ENCODE results near the gene AP3M1. TPM values are rescaled to one million over a fixed set of nuclear protein-coding genes. Genes with fewer than 3 reads are reported as not detected.
A peak's percentile ranks its signal among the peaks of the same experiment; 100 is the strongest.

Gene AP3M1
- total and polyA plus RNA-seq, 5 experiments from 2014 or later, result 24.7 to 40.2 (median 36.0) TPM

GRCh38 chr10:74084955-74085354 is 65.7 kb downstream of the AP3M1 start:
- no peak overlapping the region for H3K27ac Mint-ChIP-seq
- H3K27me3 Mint-ChIP-seq, result no peaks in the 10 kb centered on the region
- no peak overlapping the region for H3K4me3 Mint-ChIP-seq
- no peak for DNase-seq
- no peak for ATAC-seq
- peaks cover 0 to 37% (median 7%) of the 10 kb centered on the region in 3 donors for H3K36me3 Mint-ChIP-seq
- POLR2A ChIA-PET, result no interaction called here
- no peaks in the 10 kb centered on the region for H3K9me3 Mint-ChIP-seq
- peaks cover 1 to 14% (median 4%) of the 10 kb centered on the region in 4 donors for H3K4me1 Mint-ChIP-seq

GRCh38 chr10:74083304-74083703 is 67.3 kb downstream of the AP3M1 start:
- no peak for DNase-seq
- no peak overlapping the region for H3K27ac Mint-ChIP-seq
- POLR2A ChIA-PET, result no interaction called here
- H3K9me3 Mint-ChIP-seq, result no peaks in the 10 kb centered on the region
- no peak overlapping the region for H3K4me3 Mint-ChIP-seq
- ATAC-seq, result no peak
- H3K4me1 Mint-ChIP-seq, result peaks cover 2 to 31% (median 9%) of the 10 kb centered on the region in 4 donors
- H3K36me3 Mint-ChIP-seq, result peaks cover 0 to 26% (median 7%) of the 10 kb centered on the region in 3 donors
- no peaks in the 10 kb centered on the region for H3K27me3 Mint-ChIP-seq

GRCh38 chr10:74081941-74082718 is 68.5 kb downstream of the AP3M1 start:
- Mint-ChIP-seq H3K4me3 (no peak overlapping the region), H3K27me3 (no peaks in the 10 kb centered on the region), H3K4me1 (peaks cover 2 to 42% (median 12%) of the 10 kb centered on the region in 4 donors), H3K36me3 (peaks cover 0 to 27% (median 7%) of the 10 kb centered on the region in 3 donors), H3K9me3 (no peaks in the 10 kb centered on the region), H3K27ac (peak overlapping the region in 1 of 10 donors; percentile 41)
- POLR2A ChIA-PET, result interaction anchor here (0.6 to 1.2 kb wide), 2 partner anchors 20 to 152 kb away, joined by 3 to 4 read pairs; no protein-coding TSS in a partner anchor
- ATAC-seq, result no peak
- DNase-seq, result no peak

- DNase-seq (peak in 7 of 10 donors; percentile 6 to 46 (median 27)), ATAC-seq (peak; percentile 42 to 54)
- Mint-ChIP-seq H3K36me3 (peaks cover 0 to 31% (median 7%) of the 10 kb centered on the region in 3 donors), H3K4me1 (peaks cover 2 to 48% (median 12%) of the 10 kb centered on the region in 4 donors), H3K9me3 (no peaks in the 10 kb centered on the region), H3K27me3 (no peaks in the 10 kb centered on the region), H3K4me3 (no peak overlapping the region), H3K27ac (peak overlapping the region in 2 of 10 donors; percentile 16 to 17)
- POLR2A ChIA-PET, result interaction anchor here (1.2 kb wide), 1 partner anchor 153 kb away, joined by 4 read pairs; no protein-coding TSS in a partner anchor
These were observed 69.3 kb downstream of the AP3M1 start for GRCh38 chr10:74081192-74081803.

- no peaks in the 10 kb centered on the region for H3K27me3 Mint-ChIP-seq
- DNase-seq, result no peak
- peak overlapping the region in 1 of 10 donors; percentile 27 for H3K27ac Mint-ChIP-seq
- peaks cover 0 to 33% (median 10%) of the 10 kb centered on the region in 3 donors for H3K36me3 Mint-ChIP-seq
- H3K4me3 Mint-ChIP-seq, result no peak overlapping the region
- POLR2A ChIA-PET, result no interaction called here
- ATAC-seq, result no peak
- peaks cover 2 to 50% (median 12%) of the 10 kb centered on the region in 4 donors for H3K4me1 Mint-ChIP-seq
- no peaks in the 10 kb centered on the region for H3K9me3 Mint-ChIP-seq
These were observed 70.6 kb downstream of the AP3M1 start for GRCh38 chr10:74079936-74080590.

- ATAC-seq (no peak), DNase-seq (no peak)
- no peak overlapping the region for H3K4me3 Mint-ChIP-seq
- H3K9me3 Mint-ChIP-seq, result no peaks in the 10 kb centered on the region
- peaks cover 0 to 34% (median 14%) of the 10 kb centered on the region in 3 donors for H3K36me3 Mint-ChIP-seq
- peaks cover 2 to 47% (median 12%) of the 10 kb centered on the region in 4 donors for H3K4me1 Mint-ChIP-seq
- POLR2A ChIA-PET, result no interaction called here
- H3K27me3 Mint-ChIP-seq, result no peaks in the 10 kb centered on the region
- H3K27ac Mint-ChIP-seq, result peak overlapping the region in 3 of 10 donors; percentile 17 to 63 (median 50)
These were observed 71.3 kb downstream of the AP3M1 start for GRCh38 chr10:74079028-74079935.

- Mint-ChIP-seq H3K4me3 (no peak overlapping the region), H3K9me3 (no peaks in the 10 kb centered on the region), H3K36me3 (peaks cover 0 to 38% (median 10%) of the 10 kb centered on the region in 3 donors), H3K4me1 (peaks cover 2 to 47% (median 12%) of the 10 kb centered on the region in 4 donors), H3K27me3 (no peaks in the 10 kb centered on the region), H3K27ac (peak overlapping the region in 1 of 10 donors; percentile 63)
- POLR2A ChIA-PET, result no interaction called here
- peak in 2 of 10 donors; percentile 1 to 7 for DNase-seq
- no peak for ATAC-seq
These were observed 72.6 kb downstream of the AP3M1 start for GRCh38 chr10:74078037-74078436.

- ATAC-seq (no peak), DNase-seq (no peak)
- H3K9me3 Mint-ChIP-seq, result no peaks in the 10 kb centered on the region
- H3K27me3 Mint-ChIP-seq, result no peaks in the 10 kb centered on the region
- peaks cover 2 to 47% (median 12%) of the 10 kb centered on the region in 4 donors for H3K4me1 Mint-ChIP-seq
- H3K27ac Mint-ChIP-seq, result peak overlapping the region in 1 of 10 donors; percentile 42
- POLR2A ChIA-PET, result no interaction called here
- peaks cover 0 to 44% (median 16%) of the 10 kb centered on the region in 3 donors for H3K36me3 Mint-ChIP-seq
- no peak overlapping the region for H3K4me3 Mint-ChIP-seq
These were observed 73.2 kb downstream of the AP3M1 start for GRCh38 chr10:74077416-74077815.

- Mint-ChIP-seq H3K36me3 (peaks cover 0 to 42% (median 16%) of the 10 kb centered on the region in 3 donors), H3K27ac (no peak overlapping the region), H3K4me3 (no peak overlapping the region), H3K9me3 (no peaks in the 10 kb centered on the region), H3K4me1 (peaks cover 2 to 47% (median 12%) of the 10 kb centered on the region in 4 donors), H3K27me3 (no peaks in the 10 kb centered on the region)
- ATAC-seq (no peak), DNase-seq (no peak)
- POLR2A ChIA-PET, result no interaction called here
These were observed 73.7 kb downstream of the AP3M1 start for GRCh38 chr10:74076961-74077360.

- no peaks in the 10 kb centered on the region for H3K9me3 Mint-ChIP-seq
- H3K4me3 Mint-ChIP-seq, result no peak overlapping the region
- no peaks in the 10 kb centered on the region for H3K27me3 Mint-ChIP-seq
- peaks cover 0 to 47% (median 21%) of the 10 kb centered on the region in 3 donors for H3K36me3 Mint-ChIP-seq
- peaks cover 0 to 43% (median 8%) of the 10 kb centered on the region in 4 donors for H3K4me1 Mint-ChIP-seq
- DNase-seq (no peak), ATAC-seq (no peak)
- POLR2A ChIA-PET, result no interaction called here
- H3K27ac Mint-ChIP-seq, result peak overlapping the region in 1 of 10 donors; percentile 40
These were observed 74.7 kb downstream of the AP3M1 start for GRCh38 chr10:74075906-74076305.

GRCh38 chr10:74072503-74072902 is 78.1 kb downstream of the AP3M1 start:
- H3K36me3 Mint-ChIP-seq, result peaks cover 0 to 51% (median 26%) of the 10 kb centered on the region in 3 donors
- POLR2A ChIA-PET, result no interaction called here
- no peak overlapping the region for H3K27ac Mint-ChIP-seq
- DNase-seq (no peak), ATAC-seq (no peak)
- H3K4me1 Mint-ChIP-seq, result peaks cover 0 to 12% (median 1%) of the 10 kb centered on the region in 4 donors
- no peak overlapping the region for H3K4me3 Mint-ChIP-seq
- no peaks in the 10 kb centered on the region for H3K27me3 Mint-ChIP-seq
- H3K9me3 Mint-ChIP-seq, result no peaks in the 10 kb centered on the region

- H3K9me3 Mint-ChIP-seq, result no peaks in the 10 kb centered on the region
- no peaks in the 10 kb centered on the region for H3K27me3 Mint-ChIP-seq
- peaks cover 0 to 45% (median 27%) of the 10 kb centered on the region in 3 donors for H3K36me3 Mint-ChIP-seq
- H3K4me3 Mint-ChIP-seq, result no peak overlapping the region
- POLR2A ChIA-PET, result no interaction called here
- no peak overlapping the region for H3K27ac Mint-ChIP-seq
- DNase-seq, result no peak
- peaks cover 0 to 3% (median under 1%) of the 10 kb centered on the region in 4 donors for H3K4me1 Mint-ChIP-seq
- ATAC-seq, result no peak
These were observed 79.5 kb downstream of the AP3M1 start for GRCh38 chr10:74071157-74071556.
